HG02973 (cell line): Measurements from ENCODE around the gene TAF11L9.
"Not testable (repeated sequence)": the region's sequence is repeated elsewhere in the genome, so short reads cannot be mapped to it uniquely, and the experiment has no call there.

Experiments used
- ATAC-seq: cut with Tn5 transposase; IDR thresholded peaks from one replicate; pipeline ENCODE4 v1.9.1; 2021; ENCODE audit warnings: moderate library complexity; ENCODE audit not compliant: unreplicated experiment

The TAF11L9 gene

DNA sequence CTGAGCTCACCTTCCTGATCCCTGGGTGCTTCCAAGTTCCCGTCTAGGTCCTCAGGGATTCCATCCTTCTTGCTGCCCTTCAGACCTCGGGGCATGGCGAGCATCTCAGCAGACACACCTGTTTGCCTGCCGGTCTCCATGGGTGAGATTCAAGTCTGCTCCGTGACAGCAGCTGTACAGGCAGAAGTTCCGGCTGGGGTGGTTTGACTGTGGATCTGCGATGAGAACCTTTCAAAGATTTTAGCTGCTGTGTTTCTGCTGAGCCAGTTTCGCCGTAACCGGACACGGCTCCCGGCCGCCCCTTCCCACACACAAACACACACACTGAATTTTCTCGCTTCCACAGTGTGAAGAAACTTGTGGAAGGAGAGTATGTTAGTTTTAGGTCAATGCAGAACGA is at the start of gene TAF11L9:
Gene TAF11L9 (minus strand): TSS at position 140 of the 400 bp plus-strand sequence.
- not testable (repeated sequence) for ATAC-seq

DNA sequence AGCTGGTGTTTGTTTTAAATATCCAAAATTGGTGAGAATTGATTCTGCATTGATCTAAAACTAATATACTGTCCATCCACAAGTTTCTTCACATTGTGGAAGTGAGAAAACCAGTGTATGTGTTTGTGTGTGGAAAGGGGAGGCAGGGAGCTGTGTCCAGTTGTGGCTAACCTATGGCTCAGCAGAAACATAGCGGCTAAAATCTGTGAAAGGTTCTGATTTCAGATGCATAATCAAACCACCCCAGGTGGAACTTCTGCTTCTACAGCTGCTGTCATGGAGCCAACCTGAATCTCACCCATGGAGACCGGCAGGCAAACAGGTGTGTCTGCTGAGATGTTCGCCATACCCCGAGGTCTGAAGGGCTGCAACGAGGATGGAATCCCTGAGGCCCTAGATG is 40.0 kb upstream of the TAF11L9 start, which contains the start of gene TAF11L14:
Gene TAF11L14 (plus strand): TSS at position 301 of the 400 bp plus-strand sequence.
- ATAC-seq = no peak

DNA sequence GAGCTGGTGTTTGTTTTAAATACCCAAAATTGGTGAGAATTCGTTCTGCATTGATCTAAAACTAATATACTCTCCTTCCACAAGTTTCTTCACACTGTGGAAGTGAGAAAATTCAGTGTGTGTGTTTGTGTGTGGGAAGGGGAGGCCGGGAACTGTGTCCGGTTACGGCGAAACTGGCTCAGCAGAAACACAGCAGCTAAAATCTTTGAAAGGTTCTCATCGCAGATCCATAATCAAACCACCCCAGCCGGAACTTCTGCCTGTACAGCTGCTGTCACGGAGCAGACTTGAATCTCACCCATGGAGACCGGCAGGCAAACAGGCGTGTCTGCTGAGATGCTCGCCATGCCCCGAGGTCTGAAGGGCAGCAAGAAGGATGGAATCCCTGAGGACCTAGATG is 37.6 kb upstream of the TAF11L9 start, which contains the start of gene TAF11L13:
Gene TAF11L13 (plus strand): TSS at position 301 of the 400 bp plus-strand sequence.
- ATAC-seq = not testable (repeated sequence)

DNA sequence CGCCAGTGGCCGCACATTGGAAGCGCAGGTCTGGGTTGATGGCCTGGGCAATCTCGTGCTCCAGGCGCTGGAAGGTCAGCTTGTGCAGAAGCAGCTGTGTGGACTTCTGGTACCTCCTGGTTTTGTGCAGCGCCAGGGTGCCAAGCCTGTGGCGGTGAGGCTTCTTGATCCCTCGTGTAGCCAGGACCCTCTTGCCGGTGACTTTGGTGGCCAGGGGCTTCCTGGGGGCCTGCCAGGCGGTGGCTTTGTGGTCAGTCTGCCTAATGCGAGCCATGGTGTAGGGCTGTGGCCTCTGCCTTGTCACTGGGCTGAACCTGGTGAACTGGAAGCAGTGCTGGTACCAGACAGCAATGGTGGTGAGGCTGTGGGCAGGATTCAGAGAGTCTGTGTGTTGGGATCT is 31.5 kb upstream of the TAF11L9 start:
- ATAC-seq = no peak

DNA sequence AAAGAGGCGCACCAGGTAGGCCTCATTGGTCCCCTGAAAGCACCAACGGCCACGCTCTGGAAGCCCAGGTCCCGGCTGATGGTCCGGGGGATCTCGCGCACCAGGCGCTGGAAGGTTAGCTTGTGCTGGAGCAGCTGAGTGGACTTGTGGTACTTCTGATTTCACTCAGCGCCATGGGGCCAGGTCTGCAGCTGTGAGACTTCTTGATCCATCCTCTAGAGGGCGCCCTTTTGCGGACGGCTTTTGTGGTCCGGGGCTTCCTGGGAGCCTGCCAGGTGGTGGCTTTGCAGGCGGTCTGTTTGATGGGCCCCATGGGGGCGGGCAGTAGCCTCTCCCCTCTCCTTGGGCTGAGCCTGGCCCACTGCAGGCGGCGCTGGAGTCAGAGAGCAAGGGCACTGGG is 26.4 kb upstream of the TAF11L9 start:
- no peak for ATAC-seq

DNA sequence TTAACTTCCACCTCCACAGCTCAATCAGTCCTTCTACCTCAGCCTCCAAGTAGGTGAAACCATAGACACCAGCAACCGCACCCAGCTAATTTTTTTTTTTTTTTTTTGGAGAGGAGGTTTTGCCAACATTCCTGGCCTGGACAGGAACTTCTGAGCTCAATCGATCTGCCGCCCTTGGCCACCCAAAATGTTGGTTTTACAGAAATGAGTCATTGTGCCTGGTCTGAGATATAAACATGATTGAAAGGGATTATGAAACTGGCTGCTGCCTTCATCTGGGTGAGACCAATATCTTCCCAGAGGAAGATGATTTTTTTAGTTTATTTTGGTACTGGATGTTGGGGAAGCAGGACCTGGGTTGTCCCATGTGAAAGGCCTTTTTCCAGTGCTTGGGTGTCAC is 25.2 kb upstream of the TAF11L9 start:
- no peak for ATAC-seq

DNA sequence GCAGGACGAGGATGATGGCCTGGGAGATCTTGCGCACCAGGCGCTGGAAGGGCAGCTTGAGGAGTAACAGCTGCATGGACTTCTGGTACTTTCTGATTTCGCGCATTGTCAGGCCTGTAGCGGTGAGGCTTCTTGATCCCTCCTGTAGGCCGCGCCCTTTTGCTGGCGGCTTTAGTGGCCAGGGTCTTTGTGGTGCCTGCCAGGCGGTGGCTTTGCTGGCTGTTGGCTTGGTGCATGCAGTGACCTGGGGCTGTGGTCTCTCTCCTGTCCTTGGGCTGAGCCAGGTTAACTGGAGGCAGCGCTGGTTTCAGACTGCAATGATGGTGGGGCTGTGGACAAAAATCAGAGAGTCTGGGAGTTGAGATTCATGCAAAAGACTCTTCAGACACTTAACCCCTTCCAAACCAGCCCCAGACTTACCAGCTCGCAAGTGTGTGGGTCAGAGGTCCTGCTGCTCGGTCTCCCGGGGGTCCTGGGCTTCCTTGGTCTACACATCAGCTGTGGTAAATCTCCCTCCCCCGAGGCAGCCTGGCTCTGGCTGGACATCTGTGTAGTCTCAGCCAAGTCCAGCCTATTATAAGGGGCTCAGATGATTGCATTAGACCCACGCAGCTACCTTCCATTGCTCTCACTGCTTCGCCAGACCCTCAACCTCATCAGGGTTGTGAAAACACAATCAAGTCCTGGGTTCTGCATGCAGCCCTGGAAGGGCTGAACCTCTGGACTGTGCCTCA is 20.8 kb upstream of the TAF11L9 start:
- no peak for ATAC-seq

DNA sequence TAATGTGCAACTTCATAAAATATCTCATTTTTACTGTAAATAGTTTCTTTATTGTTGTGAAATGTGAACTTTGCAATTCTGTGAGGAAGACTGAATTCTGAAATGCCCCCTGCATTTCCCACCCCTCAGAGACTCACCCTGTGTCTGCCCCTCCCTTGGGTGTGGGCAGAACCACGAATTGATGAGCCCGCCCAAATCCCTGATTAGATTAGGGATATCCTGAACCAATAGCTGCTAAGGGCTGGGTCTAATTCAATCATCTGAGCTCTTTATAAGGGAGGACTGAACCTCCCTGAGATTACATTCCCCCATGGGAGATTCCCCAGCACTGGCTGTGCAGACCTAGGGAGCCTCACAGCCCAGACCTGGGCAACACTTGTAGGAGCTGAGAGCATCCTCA is 15.9 kb upstream of the TAF11L9 start, which contains the start of gene TAF11L12:
Gene TAF11L12 (plus strand): TSS at position 301 of the 400 bp plus-strand sequence.
- not testable (repeated sequence) for ATAC-seq

DNA sequence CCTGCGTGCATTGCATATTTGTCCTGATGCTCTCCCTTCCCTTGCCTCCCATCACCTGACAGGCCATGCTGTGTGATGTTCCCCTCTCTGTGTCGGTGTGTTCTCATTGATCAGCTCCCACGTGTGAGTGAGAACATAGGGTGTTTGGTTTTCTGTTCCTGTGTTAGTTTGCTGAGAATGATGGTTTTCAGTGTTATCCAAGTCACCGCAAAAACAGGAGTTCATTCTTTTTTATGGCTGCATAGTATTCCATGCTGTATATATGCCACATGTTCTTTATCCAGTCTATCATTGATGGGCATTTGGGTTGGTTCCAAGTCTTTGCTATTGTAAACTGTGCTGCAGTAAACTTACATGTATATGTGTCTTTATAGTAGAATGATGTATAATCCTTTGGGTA is 13.3 kb upstream of the TAF11L9 start:
- ATAC-seq = not testable (repeated sequence)

DNA sequence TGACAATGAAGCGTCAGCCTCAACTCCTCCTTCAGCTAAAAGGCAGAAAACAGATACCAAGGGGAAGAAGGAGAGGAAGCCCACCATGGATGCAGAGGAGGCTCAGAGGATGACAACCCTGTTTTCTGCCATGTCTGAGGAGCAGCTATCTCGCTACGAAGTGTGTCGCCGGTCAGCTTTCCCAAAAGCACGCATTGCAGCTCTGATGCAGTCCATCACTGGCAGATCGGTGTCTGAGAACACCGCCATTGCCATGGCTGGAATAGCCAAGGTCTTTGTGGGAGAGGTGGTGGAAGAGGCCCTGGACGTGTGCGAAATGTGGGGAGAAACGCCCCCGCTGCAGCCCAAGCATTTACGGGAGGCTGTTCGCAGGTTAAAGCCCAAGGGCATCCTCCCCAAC is 10.8 kb upstream of the TAF11L9 start:
- ATAC-seq = no peak

DNA sequence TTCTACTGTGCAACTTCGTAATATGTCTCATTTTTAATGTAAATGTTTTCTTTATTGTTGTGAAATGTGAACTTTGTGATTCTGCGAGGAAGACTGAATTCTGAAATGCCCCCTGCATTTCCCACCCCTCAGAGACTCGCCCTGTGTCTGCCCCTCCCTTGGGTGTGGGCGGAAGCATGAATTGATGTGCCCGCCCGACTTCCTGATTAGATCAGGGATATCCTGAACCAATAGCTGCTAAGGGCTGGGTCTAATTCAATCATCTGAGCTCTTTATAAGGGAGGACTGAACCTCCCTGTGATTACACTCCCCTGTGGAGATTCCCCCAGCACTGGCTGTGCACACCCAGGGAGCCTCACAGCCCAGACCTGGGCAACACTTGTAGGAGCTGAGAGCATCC is 9.7 kb upstream of the TAF11L9 start, which contains the start of gene TAF11L11:
Gene TAF11L11 (plus strand): TSS at position 304 of the 400 bp plus-strand sequence.
- not testable (repeated sequence) for ATAC-seq

DNA sequence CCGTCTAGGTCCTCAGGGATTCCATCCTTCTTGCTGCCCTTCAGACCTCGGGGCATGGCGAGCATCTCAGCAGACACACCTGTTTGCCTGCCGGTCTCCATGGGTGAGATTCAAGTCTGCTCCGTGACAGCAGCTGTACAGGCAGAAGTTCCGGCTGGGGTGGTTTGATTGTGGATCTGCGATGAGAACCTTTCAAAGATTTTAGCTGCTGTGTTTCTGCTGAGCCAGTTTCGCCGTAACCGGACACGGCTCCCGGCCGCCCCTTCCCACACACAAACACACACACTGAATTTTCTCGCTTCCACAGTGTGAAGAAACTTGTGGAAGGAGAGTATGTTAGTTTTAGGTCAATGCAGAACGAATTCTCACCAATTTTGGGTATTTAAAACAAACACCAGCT is 3.5 kb upstream of the TAF11L9 start, which contains the start of gene TAF11L10:
Gene TAF11L10 (minus strand): TSS at position 101 of the 400 bp plus-strand sequence.
- ATAC-seq = not testable (repeated sequence)

DNA sequence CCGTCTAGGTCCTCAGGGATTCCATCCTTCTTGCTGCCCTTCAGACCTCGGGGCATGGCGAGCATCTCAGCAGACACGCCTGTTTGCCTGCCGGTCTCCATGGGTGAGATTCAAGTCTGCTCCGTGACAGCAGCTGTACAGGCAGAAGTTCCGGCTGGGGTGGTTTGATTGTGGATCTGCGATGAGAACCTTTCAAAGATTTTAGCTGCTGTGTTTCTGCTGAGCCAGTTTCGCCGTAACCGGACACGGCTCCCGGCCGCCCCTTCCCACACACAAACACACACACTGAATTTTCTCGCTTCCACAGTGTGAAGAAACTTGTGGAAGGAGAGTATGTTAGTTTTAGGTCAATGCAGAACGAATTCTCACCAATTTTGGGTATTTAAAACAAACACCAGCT is 3.3 kb downstream of the TAF11L9 start, which contains the start of gene TAF11L8:
Gene TAF11L8 (minus strand): TSS at position 101 of the 400 bp plus-strand sequence.
- ATAC-seq = not testable (repeated sequence)

DNA sequence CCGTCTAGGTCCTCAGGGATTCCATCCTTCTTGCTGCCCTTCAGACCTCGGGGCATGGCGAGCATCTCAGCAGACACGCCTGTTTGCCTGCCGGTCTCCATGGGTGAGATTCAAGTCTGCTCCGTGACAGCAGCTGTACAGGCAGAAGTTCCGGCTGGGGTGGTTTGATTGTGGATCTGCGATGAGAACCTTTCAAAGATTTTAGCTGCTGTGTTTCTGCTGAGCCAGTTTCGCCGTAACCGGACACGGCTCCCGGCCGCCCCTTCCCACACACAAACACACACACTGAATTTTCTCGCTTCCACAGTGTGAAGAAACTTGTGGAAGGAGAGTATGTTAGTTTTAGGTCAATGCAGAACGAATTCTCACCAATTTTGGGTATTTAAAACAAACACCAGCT is 8.5 kb downstream of the TAF11L9 start, which contains the start of gene TAF11L7:
Gene TAF11L7 (minus strand): TSS at position 101 of the 400 bp plus-strand sequence.
- ATAC-seq = not testable (repeated sequence)
